HL-60 (cell line): ENCODE data around the gene CBLN1.

Experiments
- DNase-seq, 2 experiments: peaks; one replicate each; pipeline ENCODE4 v3.0.0-alpha.2; 2010 to 2020; ENCODE audit warnings: low read depth in 1 of 2, low spot score in 1 of 2
- H3K27ac ChIP-seq: fragments of 250-450 bp; sonication (Bioruptor Pico); replicated peaks from 2 replicates; pipeline ENCODE4 v1.5.1; 2020; ENCODE audit warnings: mild to moderate bottlenecking, moderate library complexity
- H3K27me3 ChIP-seq: fragments of 250-450 bp; sonication (Bioruptor Pico); 2 replicates; pipeline ENCODE4 v1.5.1; 2021; ENCODE audit warnings: mild to moderate bottlenecking, moderate library complexity; ENCODE audit not compliant: insufficient read depth, poor library complexity, severe bottlenecking
- H3K4me3 ChIP-seq: replicated peaks from 2 replicates; pipeline ENCODE4 v1.5.1; 2011; ENCODE audit warnings: mild to moderate bottlenecking, control low read depth, low read length; ENCODE audit not compliant: insufficient read depth
- CTCF ChIP-seq: IDR thresholded peaks from one replicate; pipeline ENCODE4 v1.5.1; 2011; ENCODE audit warnings: low read length, control low read depth, inconsistent platforms; ENCODE audit not compliant: insufficient read depth
- GABPA ChIP-seq: IDR thresholded peaks from 2 replicates; pipeline ENCODE4 v1.6.1; 2012; ENCODE audit warnings: low read depth
- POLR2AphosphoS5 ChIP-seq: IDR thresholded peaks from 2 replicates; pipeline ENCODE4 v1.6.1; 2012; ENCODE audit warnings: low read depth
- REST ChIP-seq: IDR thresholded peaks from 2 replicates; pipeline ENCODE4 v1.6.1; 2012; ENCODE audit warnings: low read depth; ENCODE audit not compliant: insufficient replicate concordance
- SPI1 ChIP-seq: IDR thresholded peaks from 2 replicates; pipeline ENCODE4 v1.6.1; 2012; ENCODE audit warnings: low read depth, mild to moderate bottlenecking, borderline replicate concordance

The CBLN1 gene

GRCh38 chr16:49273771-49274170 is 7.9 kb downstream of the CBLN1 start:
- Histone ChIP-seq H3K27ac (no peak overlapping the region), H3K27me3 (peaks cover 35% of the 10 kb centered on the region), H3K4me3 (no peak overlapping the region)
- DNase-seq: no peak
- no peak for TF ChIP-seq CTCF

- DNase-seq: no peak
- Histone ChIP-seq H3K27ac (no peak overlapping the region), H3K4me3 (no peak overlapping the region), H3K27me3 (peaks cover 12% of the 10 kb centered on the region)
- TF ChIP-seq POLR2AphosphoS5 (no peak), CTCF (no peak)
Measured at GRCh38 chr16:49271363-49271762, 10.3 kb downstream of the CBLN1 start.

GRCh38 chr16:49269201-49269600 is 12.4 kb downstream of the CBLN1 start:
- Histone ChIP-seq H3K27ac (no peak overlapping the region), H3K4me3 (no peak overlapping the region), H3K27me3 (no peaks in the 10 kb centered on the region)
- no peak for DNase-seq
- TF ChIP-seq POLR2AphosphoS5: no peak
- TF ChIP-seq SPI1: no peak
- no peak for TF ChIP-seq CTCF
- TF ChIP-seq GABPA: no peak
- TF ChIP-seq REST: no peak

GRCh38 chr16:49268667-49269066 is 13.0 kb downstream of the CBLN1 start:
- H3K4me3 ChIP-seq: no peak overlapping the region
- H3K27me3 ChIP-seq: no peaks in the 10 kb centered on the region
- H3K27ac ChIP-seq: no peak overlapping the region
- no peak for DNase-seq
- TF ChIP-seq GABPA (no peak), CTCF (no peak), POLR2AphosphoS5 (no peak), REST (no peak), SPI1 (no peak)
